ENCODE data around the gene SF3A2. TPM values are rescaled to one million over a fixed set of nuclear protein-coding genes. Genes with fewer than 3 reads are reported as not detected.

Gene SF3A2
- total and polyA plus RNA-seq, 2 experiments from 2014 or later = 21.2 to 75.3 TPM

DNA sequence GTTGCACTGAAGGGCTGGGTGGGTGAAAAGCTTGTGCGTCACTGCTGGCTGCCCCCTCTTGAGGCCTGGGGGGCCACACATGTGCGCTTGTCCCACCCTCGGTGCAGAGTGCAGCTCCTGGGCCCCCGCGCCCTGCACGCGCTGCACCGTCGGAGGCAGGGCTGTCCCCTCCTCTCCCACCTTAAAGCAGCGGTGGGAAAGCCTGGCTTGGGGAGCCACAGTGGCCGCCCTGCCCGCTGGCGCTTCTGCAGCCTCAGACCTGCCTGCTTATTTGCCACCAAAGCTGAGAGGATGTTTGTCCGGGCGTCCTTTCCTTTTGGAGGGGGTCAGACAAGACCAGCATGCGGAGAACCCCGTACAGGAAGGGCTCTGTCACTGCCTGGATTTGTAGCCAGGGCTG, 27.2 kb upstream of the SF3A2 start:
- H2AFZ ChIP-seq = no peak overlapping the region
- no peaks in the 10 kb centered on the region for H3K9me2 ChIP-seq (replicated peaks; ENCODE audit: insufficient read depth)
- H3K27me3 ChIP-seq = no peaks in the 10 kb centered on the region
- no peak for DNase-seq (ENCODE audit: low spot score)
- H3K36me3 ChIP-seq (replicated peaks; ENCODE audit: insufficient read depth, low read depth) = no peaks in the 10 kb centered on the region
- no peak for TF ChIP-seq EZH2 (IDR thresholded peaks at IDR 0.05; ENCODE audit: borderline replicate concordance)
- TF ChIP-seq, protein P1, sequence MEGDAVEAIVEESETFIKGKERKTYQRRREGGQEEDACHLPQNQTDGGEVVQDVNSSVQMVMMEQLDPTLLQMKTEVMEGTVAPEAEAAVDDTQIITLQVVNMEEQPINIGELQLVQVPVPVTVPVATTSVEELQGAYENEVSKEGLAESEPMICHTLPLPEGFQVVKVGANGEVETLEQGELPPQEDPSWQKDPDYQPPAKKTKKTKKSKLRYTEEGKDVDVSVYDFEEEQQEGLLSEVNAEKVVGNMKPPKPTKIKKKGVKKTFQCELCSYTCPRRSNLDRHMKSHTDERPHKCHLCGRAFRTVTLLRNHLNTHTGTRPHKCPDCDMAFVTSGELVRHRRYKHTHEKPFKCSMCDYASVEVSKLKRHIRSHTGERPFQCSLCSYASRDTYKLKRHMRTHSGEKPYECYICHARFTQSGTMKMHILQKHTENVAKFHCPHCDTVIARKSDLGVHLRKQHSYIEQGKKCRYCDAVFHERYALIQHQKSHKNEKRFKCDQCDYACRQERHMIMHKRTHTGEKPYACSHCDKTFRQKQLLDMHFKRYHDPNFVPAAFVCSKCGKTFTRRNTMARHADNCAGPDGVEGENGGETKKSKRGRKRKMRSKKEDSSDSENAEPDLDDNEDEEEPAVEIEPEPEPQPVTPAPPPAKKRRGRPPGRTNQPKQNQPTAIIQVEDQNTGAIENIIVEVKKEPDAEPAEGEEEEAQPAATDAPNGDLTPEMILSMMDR (IDR thresholded peaks at IDR 0.05; ENCODE audit: poor library complexity) = no peak
- TF ChIP-seq EZH2phosphoT487 (IDR thresholded peaks at IDR 0.05; ENCODE audit: low read depth, severe bottlenecking, unreplicated experiment) = no peak
- H4K20me1 ChIP-seq (ENCODE audit: insufficient read depth, poor library complexity, severe bottlenecking) = no peaks in the 10 kb centered on the region
- no peaks in the 10 kb centered on the region for H3K9me3 ChIP-seq (ENCODE audit: low read depth)
- no peak overlapping the region for H3K27ac ChIP-seq
- no peak overlapping the region for H3K4me2 ChIP-seq
- 97% methylated on average over 16 of the region's 17 CpGs for WGBS (ENCODE audit: low lambda C conversion rate, missing lambda C conversion rate)
- H3K79me2 ChIP-seq = no peaks in the 10 kb centered on the region
- H3K4me3 ChIP-seq = no peak overlapping the region
- H3K4me1 ChIP-seq (ENCODE audit: insufficient read depth) = peaks cover 21% of the 10 kb centered on the region

DNA sequence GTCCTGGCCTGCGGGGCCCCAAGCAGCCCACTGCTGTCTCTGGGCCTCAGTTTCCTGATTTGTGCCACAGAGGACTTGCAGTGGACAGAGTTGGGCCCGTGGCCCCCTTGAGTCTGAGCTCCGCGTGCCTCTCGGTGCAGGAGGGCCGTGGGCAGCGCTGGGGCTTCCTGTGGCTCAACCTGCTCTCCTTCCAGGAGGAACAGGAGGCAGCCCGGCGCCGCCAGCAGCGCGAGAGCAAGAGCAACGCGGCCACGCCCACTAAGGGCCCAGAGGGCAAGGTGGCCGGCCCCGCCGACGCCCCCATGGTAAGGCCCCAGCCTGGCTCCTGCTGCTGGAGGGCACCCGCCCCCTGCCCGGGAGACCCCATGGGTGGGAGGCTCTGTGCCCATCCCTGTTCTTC, 26.4 kb upstream of the SF3A2 start:
- Histone ChIP-seq H3K27me3 (no peaks in the 10 kb centered on the region), H3K9me2 (replicated peaks; ENCODE audit: insufficient read depth) (no peaks in the 10 kb centered on the region), H3K9me3 (ENCODE audit: low read depth) (no peaks in the 10 kb centered on the region), H3K36me3 (replicated peaks; ENCODE audit: insufficient read depth, low read depth) (no peaks in the 10 kb centered on the region), H3K4me1 (ENCODE audit: insufficient read depth) (peaks cover 21% of the 10 kb centered on the region), H3K4me2 (no peak overlapping the region), H3K79me2 (no peaks in the 10 kb centered on the region), H2AFZ (no peak overlapping the region), H3K4me3 (no peak overlapping the region), H4K20me1 (ENCODE audit: insufficient read depth, poor library complexity, severe bottlenecking) (no peaks in the 10 kb centered on the region), H3K27ac (no peak overlapping the region)
- TF ChIP-seq EZH2phosphoT487 (IDR thresholded peaks at IDR 0.05; ENCODE audit: low read depth, severe bottlenecking, unreplicated experiment) (no peak), EZH2 (IDR thresholded peaks at IDR 0.05; ENCODE audit: borderline replicate concordance) (no peak)
- TF ChIP-seq, protein P1 (IDR thresholded peaks at IDR 0.05; ENCODE audit: poor library complexity) = no peak
- WGBS (ENCODE audit: low lambda C conversion rate, missing lambda C conversion rate) = 96% methylated on average over 16 of the region's 21 CpGs
- no peak for DNase-seq (ENCODE audit: low spot score)

- Histone ChIP-seq H3K36me3 (replicated peaks; ENCODE audit: insufficient read depth, low read depth) (no peaks in the 10 kb centered on the region), H2AFZ (no peak overlapping the region), H3K4me3 (no peak overlapping the region), H3K9me3 (ENCODE audit: low read depth) (no peaks in the 10 kb centered on the region), H3K27ac (peak overlapping the region; percentile 92), H4K20me1 (ENCODE audit: insufficient read depth, poor library complexity, severe bottlenecking) (no peaks in the 10 kb centered on the region), H3K4me1 (ENCODE audit: insufficient read depth) (peaks cover 21% of the 10 kb centered on the region), H3K9me2 (replicated peaks; ENCODE audit: insufficient read depth) (no peaks in the 10 kb centered on the region), H3K4me2 (no peak overlapping the region), H3K79me2 (no peaks in the 10 kb centered on the region), H3K27me3 (no peaks in the 10 kb centered on the region)
- 97% methylated on average over 33 of the region's 33 CpGs for WGBS (ENCODE audit: low lambda C conversion rate, missing lambda C conversion rate)
- no peak for DNase-seq (ENCODE audit: low spot score)
- TF ChIP-seq, protein P1 (IDR thresholded peaks at IDR 0.05; ENCODE audit: poor library complexity) = no peak
- TF ChIP-seq EZH2 (IDR thresholded peaks at IDR 0.05; ENCODE audit: borderline replicate concordance) (no peak), EZH2phosphoT487 (IDR thresholded peaks at IDR 0.05; ENCODE audit: low read depth, severe bottlenecking, unreplicated experiment) (no peak)
These were observed 25.5 kb upstream of the SF3A2 start for GRCh38 chr19:2210987-2211740.

Data from hepatocyte (in vitro differentiated cells).